ENCODE results near the gene IFIH1.

Gene IFIH1

GRCh38 chr2:162266460-162266760, 52.1 kb downstream of the IFIH1 start:
- WGBS = 100% methylated on average over 1 of the region's 1 CpG
- no peak overlapping the region for H2BK12ac ChIP-seq (ENCODE audit: low read length in 2 of 2)
- no peak for DNase-seq

GRCh38 chr2:162265666-162266459, 52.6 kb downstream of the IFIH1 start:
- Histone ChIP-seq H3K4me3 (ENCODE audit: insufficient read depth in 1 of 2, low read depth in 1 of 2, low read length in 2 of 2) (no peak overlapping the region), H2BK12ac (ENCODE audit: low read length in 2 of 2) (no peak overlapping the region), H3K9ac (ENCODE audit: low read length) (peak overlapping the region; percentile 21), H2BK15ac (ENCODE audit: low read depth, poor library complexity, severe bottlenecking) (no peak overlapping the region), H2AFZ (ENCODE audit: low read depth, low read length) (peak overlapping the region; percentile 36), H3K79me1 (replicated peaks; ENCODE audit: low read length, poor library complexity, severe bottlenecking) (no peaks in the 10 kb centered on the region), H2BK120ac (ENCODE audit: low read depth, low read length) (no peak overlapping the region), H3K14ac (ENCODE audit: low read length in 2 of 2) (peak overlapping the region in 1 of 2 experiments; percentile 74), H3K23ac (ENCODE audit: low read length in 2 of 2) (no peak overlapping the region), H2AK5ac (ENCODE audit: low read length, severe bottlenecking) (no peak overlapping the region), H3K27ac (ENCODE audit: low read length, poor library complexity, severe bottlenecking) (no peak overlapping the region), H3K4me2 (ENCODE audit: low read length, poor library complexity, severe bottlenecking) (no peak overlapping the region), H3K18ac (ENCODE audit: low read depth in 1 of 2, low read length in 2 of 2) (no peak overlapping the region), H3K4me1 (ENCODE audit: control insufficient read depth, insufficient read depth, low read depth, low read length) (peaks cover 4% of the 10 kb centered on the region), H3K27me3 (ENCODE audit: control insufficient read depth in 1 of 2, insufficient read depth in 1 of 2, low read length in 2 of 2) (no peaks in the 10 kb centered on the region), H4K91ac (ENCODE audit: low read length) (no peak overlapping the region), H3K9me3 (ENCODE audit: control insufficient read depth, low read length) (no peaks in the 10 kb centered on the region), H3K36me3 (ENCODE audit: control insufficient read depth in 1 of 2, insufficient read depth in 2 of 2, low read depth in 1 of 2, low read length in 2 of 2) (peaks cover 0 to 3% of the 10 kb centered on the region in 2 experiments), H3K4ac (ENCODE audit: low read depth in 1 of 2, low read length in 2 of 2) (no peak overlapping the region), H4K8ac (ENCODE audit: low read length) (no peak overlapping the region), H2BK5ac (ENCODE audit: low read depth, low read length, poor library complexity, severe bottlenecking) (no peak overlapping the region)
- 87% methylated on average over 5 of the region's 7 CpGs for WGBS
- DNase-seq = no peak

More at GRCh38 chr2:162266460-162266760, 52.1 kb downstream of the IFIH1 start:
- Histone ChIP-seq H3K9ac (ENCODE audit: low read length) (peak overlapping the region; percentile 48), H3K27ac (ENCODE audit: low read length, poor library complexity, severe bottlenecking) (no peak overlapping the region), H3K4me2 (ENCODE audit: low read length, poor library complexity, severe bottlenecking) (no peak overlapping the region), H3K14ac (ENCODE audit: low read length in 2 of 2) (no peak overlapping the region), H3K4me3 (ENCODE audit: insufficient read depth in 1 of 2, low read depth in 1 of 2, low read length in 2 of 2) (no peak overlapping the region), H2BK120ac (ENCODE audit: low read depth, low read length) (no peak overlapping the region), H4K91ac (ENCODE audit: low read length) (no peak overlapping the region), H2AK5ac (ENCODE audit: low read length, severe bottlenecking) (no peak overlapping the region), H3K4ac (ENCODE audit: low read depth in 1 of 2, low read length in 2 of 2) (no peak overlapping the region), H3K4me1 (ENCODE audit: control insufficient read depth, insufficient read depth, low read depth, low read length) (peaks cover 3% of the 10 kb centered on the region), H3K79me1 (replicated peaks; ENCODE audit: low read length, poor library complexity, severe bottlenecking) (no peaks in the 10 kb centered on the region), H3K36me3 (ENCODE audit: control insufficient read depth in 1 of 2, insufficient read depth in 2 of 2, low read depth in 1 of 2, low read length in 2 of 2) (peaks cover 0 to 3% of the 10 kb centered on the region in 2 experiments), H3K18ac (ENCODE audit: low read depth in 1 of 2, low read length in 2 of 2) (no peak overlapping the region), H3K23ac (ENCODE audit: low read length in 2 of 2) (no peak overlapping the region), H2BK15ac (ENCODE audit: low read depth, poor library complexity, severe bottlenecking) (no peak overlapping the region), H3K9me3 (ENCODE audit: control insufficient read depth, low read length) (no peaks in the 10 kb centered on the region), H2AFZ (ENCODE audit: low read depth, low read length) (no peak overlapping the region), H2BK5ac (ENCODE audit: low read depth, low read length, poor library complexity, severe bottlenecking) (no peak overlapping the region), H3K27me3 (ENCODE audit: control insufficient read depth in 1 of 2, insufficient read depth in 1 of 2, low read length in 2 of 2) (no peaks in the 10 kb centered on the region), H4K8ac (ENCODE audit: low read length) (no peak overlapping the region)

- no peak overlapping the region for H3K4me2 ChIP-seq (ENCODE audit: low read length, poor library complexity, severe bottlenecking)
- peak overlapping the region; percentile 82 for H4K8ac ChIP-seq (ENCODE audit: low read length)
- H3K4me1 ChIP-seq (ENCODE audit: control insufficient read depth, insufficient read depth, low read depth, low read length) = peaks cover 4% of the 10 kb centered on the region
- DNase-seq = peak; percentile 41
- H3K4ac ChIP-seq (ENCODE audit: low read depth in 1 of 2, low read length in 2 of 2) = peak overlapping the region; percentile 46 to 60
- H4K91ac ChIP-seq (ENCODE audit: low read length) = peak overlapping the region; percentile 2
- no peak overlapping the region for H3K23ac ChIP-seq (ENCODE audit: low read length in 2 of 2)
- peak overlapping the region in 1 of 2 experiments; percentile 58 for H3K4me3 ChIP-seq (ENCODE audit: insufficient read depth in 1 of 2, low read depth in 1 of 2, low read length in 2 of 2)
- peak overlapping the region; percentile 20 to 23 for H2BK12ac ChIP-seq (ENCODE audit: low read length in 2 of 2)
- no peak overlapping the region for H2AK5ac ChIP-seq (ENCODE audit: low read length, severe bottlenecking)
- H3K79me1 ChIP-seq (replicated peaks; ENCODE audit: low read length, poor library complexity, severe bottlenecking) = no peaks in the 10 kb centered on the region
- no peaks in the 10 kb centered on the region for H3K27me3 ChIP-seq (ENCODE audit: control insufficient read depth in 1 of 2, insufficient read depth in 1 of 2, low read length in 2 of 2)
- peak overlapping the region; percentile 6 for H2BK15ac ChIP-seq (ENCODE audit: low read depth, poor library complexity, severe bottlenecking)
- 82% methylated on average over 3 of the region's 4 CpGs for WGBS
- peak overlapping the region in 1 of 2 experiments; percentile 2 for H3K14ac ChIP-seq (ENCODE audit: low read length in 2 of 2)
- peak overlapping the region; percentile 64 for H2AFZ ChIP-seq (ENCODE audit: low read depth, low read length)
- peak overlapping the region in 1 of 2 experiments; percentile 89 for H3K18ac ChIP-seq (ENCODE audit: low read depth in 1 of 2, low read length in 2 of 2)
- H3K36me3 ChIP-seq (ENCODE audit: control insufficient read depth in 1 of 2, insufficient read depth in 2 of 2, low read depth in 1 of 2, low read length in 2 of 2) = no peaks in the 10 kb centered on the region
- no peak overlapping the region for H2BK5ac ChIP-seq (ENCODE audit: low read depth, low read length, poor library complexity, severe bottlenecking)
- peak overlapping the region; percentile 75 for H3K9ac ChIP-seq (ENCODE audit: low read length)
- no peak overlapping the region for H3K27ac ChIP-seq (ENCODE audit: low read length, poor library complexity, severe bottlenecking)
- H2BK120ac ChIP-seq (ENCODE audit: low read depth, low read length) = no peak overlapping the region
- no peaks in the 10 kb centered on the region for H3K9me3 ChIP-seq (ENCODE audit: control insufficient read depth, low read length)
Observed at GRCh38 chr2:162261032-162261945, 57.2 kb downstream of the IFIH1 start.

- H3K9ac ChIP-seq (ENCODE audit: low read length) = peak overlapping the region; percentile 74
- H2BK5ac ChIP-seq (ENCODE audit: low read depth, low read length, poor library complexity, severe bottlenecking) = no peak overlapping the region
- H3K27ac ChIP-seq (ENCODE audit: low read length, poor library complexity, severe bottlenecking) = no peak overlapping the region
- no peak overlapping the region for H2BK15ac ChIP-seq (ENCODE audit: low read depth, poor library complexity, severe bottlenecking)
- DNase-seq = peak; percentile 58
- no peaks in the 10 kb centered on the region for H3K27me3 ChIP-seq (ENCODE audit: control insufficient read depth in 1 of 2, insufficient read depth in 1 of 2, low read length in 2 of 2)
- no peak overlapping the region for H4K91ac ChIP-seq (ENCODE audit: low read length)
- no peak overlapping the region for H3K18ac ChIP-seq (ENCODE audit: low read depth in 1 of 2, low read length in 2 of 2)
- no peak overlapping the region for H3K14ac ChIP-seq (ENCODE audit: low read length in 2 of 2)
- no peak overlapping the region for H3K4ac ChIP-seq (ENCODE audit: low read depth in 1 of 2, low read length in 2 of 2)
- H3K79me1 ChIP-seq (replicated peaks; ENCODE audit: low read length, poor library complexity, severe bottlenecking) = no peaks in the 10 kb centered on the region
- no peak overlapping the region for H4K8ac ChIP-seq (ENCODE audit: low read length)
- no peak overlapping the region for H3K4me2 ChIP-seq (ENCODE audit: low read length, poor library complexity, severe bottlenecking)
- no peak overlapping the region for H2BK12ac ChIP-seq (ENCODE audit: low read length in 2 of 2)
- no peak overlapping the region for H2AK5ac ChIP-seq (ENCODE audit: low read length, severe bottlenecking)
- peak overlapping the region in 1 of 2 experiments; percentile 31 for H3K4me3 ChIP-seq (ENCODE audit: insufficient read depth in 1 of 2, low read depth in 1 of 2, low read length in 2 of 2)
- peaks cover 4% of the 10 kb centered on the region for H3K4me1 ChIP-seq (ENCODE audit: control insufficient read depth, insufficient read depth, low read depth, low read length)
- H2AFZ ChIP-seq (ENCODE audit: low read depth, low read length) = no peak overlapping the region
- no peaks in the 10 kb centered on the region for H3K9me3 ChIP-seq (ENCODE audit: control insufficient read depth, low read length)
- no peak overlapping the region for H3K23ac ChIP-seq (ENCODE audit: low read length in 2 of 2)
- H2BK120ac ChIP-seq (ENCODE audit: low read depth, low read length) = no peak overlapping the region
- WGBS = 74% methylated on average over 2 of the region's 2 CpGs
- no peaks in the 10 kb centered on the region for H3K36me3 ChIP-seq (ENCODE audit: control insufficient read depth in 1 of 2, insufficient read depth in 2 of 2, low read depth in 1 of 2, low read length in 2 of 2)
Observed at GRCh38 chr2:162258686-162259085, 59.8 kb downstream of the IFIH1 start.
